Immature natural killer cell (primary cell): Measurements from ENCODE around the gene SCAMP4. TPM values are rescaled to one million over a fixed set of nuclear protein-coding genes. Genes with fewer than 3 reads are reported as not detected.
A peak's percentile ranks its signal among the peaks of the same experiment; 100 is the strongest.
"Not testable (repeated sequence)": the region's sequence is repeated elsewhere in the genome, so short reads cannot be mapped to it uniquely, and the experiment has no call there.

ENCODE experiments used
- DNase-seq, 3 donors: peaks; one replicate each; pipeline ENCODE4 v3.0.0; 2022; ENCODE audit warnings: mixed read lengths in 1 of 3
- H3K27ac Mint-ChIP-seq, 6 donors: one replicate each; pipeline ENCODE4 v1.8.0; 2020; ENCODE audit warnings: mixed read lengths in 6 of 6, mild to moderate bottlenecking in 5 of 6, inconsistent platforms in 4 of 6, moderate library complexity in 3 of 6
- H3K27me3 Mint-ChIP-seq, 3 donors: one replicate each; pipeline ENCODE4 v1.8.0; 2020 to 2021; ENCODE audit warnings: low read depth in 3 of 3, mild to moderate bottlenecking in 3 of 3, mixed read lengths in 3 of 3, moderate library complexity in 3 of 3, inconsistent platforms in 1 of 3
- H3K36me3 Mint-ChIP-seq, 3 donors: one replicate each; pipeline ENCODE4 v1.8.0; 2020; ENCODE audit warnings: mixed read lengths in 3 of 3, inconsistent platforms in 2 of 3, mild to moderate bottlenecking in 2 of 3
- H3K4me1 Mint-ChIP-seq, 2 donors: one replicate each; pipeline ENCODE4 v1.8.0; 2020; ENCODE audit warnings: inconsistent platforms in 2 of 2, mild to moderate bottlenecking in 2 of 2, mixed read lengths in 2 of 2, moderate library complexity in 1 of 2
- H3K4me3 Mint-ChIP-seq, 5 donors: one replicate each; pipeline ENCODE4 v1.8.0; 2020; ENCODE audit warnings: mild to moderate bottlenecking in 5 of 5, mixed read lengths in 5 of 5, inconsistent platforms in 3 of 5, moderate library complexity in 3 of 5
- H3K9me3 Mint-ChIP-seq, 6 donors: one replicate each; pipeline ENCODE4 v1.8.0; 2020; ENCODE audit warnings: mild to moderate bottlenecking in 6 of 6, mixed read lengths in 6 of 6, inconsistent platforms in 4 of 6, moderate library complexity in 3 of 6
- polyA plus RNA-seq, 3 donors: library from polyadenylated mRNA; unstranded; fragments of 300-500 nt; fragmentation: Illumina TruSeq; gene quantifications; one replicate each; pipeline ENCODE4 v1.2.3, GENCODE V29; 2021

Gene SCAMP4
- polyA plus RNA-seq, 3 donors from 2014 or later, result 7.6 to 31.9 (median 22.6) TPM

DNA sequence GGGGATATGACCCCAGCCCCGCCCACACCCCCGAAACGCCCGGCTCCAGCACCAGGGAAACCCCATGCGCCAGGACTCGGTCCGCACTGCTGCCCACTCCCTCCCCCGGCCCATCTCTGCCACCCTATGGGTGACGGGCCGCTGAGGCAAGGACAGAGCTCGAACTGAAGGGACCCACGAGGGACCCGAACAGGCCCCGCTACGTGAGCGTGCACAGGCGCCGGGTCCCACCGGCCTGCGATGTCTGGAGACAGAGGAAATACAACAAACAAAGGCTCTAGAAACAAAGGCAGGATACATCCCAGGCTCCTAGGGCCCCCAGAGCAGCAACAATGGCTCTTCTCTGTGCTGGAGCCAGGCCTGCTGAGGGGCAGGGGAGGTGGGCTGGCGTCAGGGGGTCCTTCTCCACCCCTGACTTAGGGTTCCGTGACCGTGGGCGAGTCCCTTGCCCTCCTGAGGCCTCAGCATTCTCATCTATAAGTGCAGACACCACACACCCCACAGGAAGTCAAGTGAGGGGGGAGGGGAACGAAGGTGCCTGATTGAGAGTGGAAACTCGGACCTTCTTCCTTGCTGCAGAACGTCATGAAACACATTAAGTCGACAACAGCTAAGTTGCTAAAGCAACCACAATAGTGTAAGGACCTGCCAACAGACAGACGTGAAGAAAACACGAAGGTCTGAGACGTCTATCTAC, 23.0 kb upstream of the SCAMP4 start:
- peak overlapping the region; percentile 99 to 100 (median 100) for H3K27ac Mint-ChIP-seq
- H3K4me1 Mint-ChIP-seq, result peaks cover 30 to 47% of the 10 kb centered on the region in 2 donors
- peaks cover 29 to 44% (median 35%) of the 10 kb centered on the region in 3 donors for H3K27me3 Mint-ChIP-seq
- peaks cover 18 to 23% (median 21%) of the 10 kb centered on the region in 3 donors for H3K36me3 Mint-ChIP-seq
- peaks cover 0 to 7% (median 3%) of the 10 kb centered on the region in 6 donors for H3K9me3 Mint-ChIP-seq
- peak overlapping the region; percentile 98 to 100 (median 98) for H3K4me3 Mint-ChIP-seq
- DNase-seq, result peak; percentile 94 to 96 (median 96)

- Mint-ChIP-seq H3K27ac (peak overlapping the region; percentile 99 to 100 (median 100)), H3K4me3 (peak overlapping the region; percentile 98 to 100 (median 98)), H3K4me1 (peaks cover 34 to 52% of the 10 kb centered on the region in 2 donors), H3K36me3 (peaks cover 18 to 23% (median 21%) of the 10 kb centered on the region in 3 donors), H3K27me3 (peaks cover 29 to 44% (median 35%) of the 10 kb centered on the region in 3 donors), H3K9me3 (peaks cover 0 to 7% (median 3%) of the 10 kb centered on the region in 6 donors)
- DNase-seq, result peak in 1 of 3 donors; percentile 39
Measured at GRCh38 chr19:1882786-1883692, 22.2 kb upstream of the SCAMP4 start.

- H3K27ac Mint-ChIP-seq, result peak overlapping the region; percentile 99 to 100 (median 100)
Measured at GRCh38 chr19:1883784-1884183, 21.4 kb upstream of the SCAMP4 start.

DNA sequence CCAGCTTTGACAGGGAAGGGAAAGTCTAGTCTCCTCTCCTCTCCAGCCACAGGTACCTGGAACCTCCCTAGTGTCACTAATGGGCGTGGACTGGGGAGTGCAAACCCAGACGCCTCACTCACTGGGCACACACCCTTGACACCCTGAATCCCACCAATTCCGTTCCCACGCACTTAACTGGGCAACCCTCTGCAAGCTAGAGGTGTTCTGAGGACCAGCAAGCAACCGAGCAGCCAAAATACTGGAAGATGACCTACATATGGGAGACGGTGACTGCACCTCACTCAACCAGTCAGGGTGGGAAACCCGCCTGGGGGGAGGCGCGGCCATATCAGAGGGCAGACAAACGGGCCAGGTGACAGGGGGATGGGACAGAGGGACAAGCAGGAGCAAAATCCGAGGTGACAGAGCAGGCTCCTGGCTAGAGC, 20.9 kb upstream of the SCAMP4 start:
- H3K27me3 Mint-ChIP-seq, result peaks cover 29 to 41% (median 35%) of the 10 kb centered on the region in 3 donors
- H3K9me3 Mint-ChIP-seq, result peaks cover 0 to 7% (median 3%) of the 10 kb centered on the region in 6 donors
- peak; percentile 75 to 78 (median 76) for DNase-seq
- peaks cover 18 to 23% (median 21%) of the 10 kb centered on the region in 3 donors for H3K36me3 Mint-ChIP-seq
- peak overlapping the region; percentile 99 to 100 (median 100) for H3K27ac Mint-ChIP-seq
- H3K4me3 Mint-ChIP-seq, result peak overlapping the region; percentile 98 to 100 (median 98)
- peaks cover 34 to 50% of the 10 kb centered on the region in 2 donors for H3K4me1 Mint-ChIP-seq

More at GRCh38 chr19:1883784-1884183, 21.4 kb upstream of the SCAMP4 start:
- H3K4me1 Mint-ChIP-seq, result peaks cover 34 to 50% of the 10 kb centered on the region in 2 donors
- peaks cover 29 to 41% (median 35%) of the 10 kb centered on the region in 3 donors for H3K27me3 Mint-ChIP-seq
- peaks cover 18 to 23% (median 21%) of the 10 kb centered on the region in 3 donors for H3K36me3 Mint-ChIP-seq
- peak in 2 of 3 donors; percentile 43 to 57 for DNase-seq
- H3K4me3 Mint-ChIP-seq, result peak overlapping the region; percentile 98 to 100 (median 98)
- peaks cover 0 to 7% (median 3%) of the 10 kb centered on the region in 6 donors for H3K9me3 Mint-ChIP-seq

- peaks cover 0 to 7% (median 3%) of the 10 kb centered on the region in 6 donors for H3K9me3 Mint-ChIP-seq
- peaks cover 34 to 49% of the 10 kb centered on the region in 2 donors for H3K4me1 Mint-ChIP-seq
- peaks cover 29 to 41% (median 35%) of the 10 kb centered on the region in 3 donors for H3K27me3 Mint-ChIP-seq
- peak overlapping the region; percentile 99 to 100 (median 100) for H3K27ac Mint-ChIP-seq
- peak overlapping the region; percentile 98 to 100 (median 98) for H3K4me3 Mint-ChIP-seq
- peaks cover 18 to 23% (median 21%) of the 10 kb centered on the region in 3 donors for H3K36me3 Mint-ChIP-seq
- DNase-seq, result no peak
Measured at GRCh38 chr19:1884719-1885334, 20.4 kb upstream of the SCAMP4 start.

DNA sequence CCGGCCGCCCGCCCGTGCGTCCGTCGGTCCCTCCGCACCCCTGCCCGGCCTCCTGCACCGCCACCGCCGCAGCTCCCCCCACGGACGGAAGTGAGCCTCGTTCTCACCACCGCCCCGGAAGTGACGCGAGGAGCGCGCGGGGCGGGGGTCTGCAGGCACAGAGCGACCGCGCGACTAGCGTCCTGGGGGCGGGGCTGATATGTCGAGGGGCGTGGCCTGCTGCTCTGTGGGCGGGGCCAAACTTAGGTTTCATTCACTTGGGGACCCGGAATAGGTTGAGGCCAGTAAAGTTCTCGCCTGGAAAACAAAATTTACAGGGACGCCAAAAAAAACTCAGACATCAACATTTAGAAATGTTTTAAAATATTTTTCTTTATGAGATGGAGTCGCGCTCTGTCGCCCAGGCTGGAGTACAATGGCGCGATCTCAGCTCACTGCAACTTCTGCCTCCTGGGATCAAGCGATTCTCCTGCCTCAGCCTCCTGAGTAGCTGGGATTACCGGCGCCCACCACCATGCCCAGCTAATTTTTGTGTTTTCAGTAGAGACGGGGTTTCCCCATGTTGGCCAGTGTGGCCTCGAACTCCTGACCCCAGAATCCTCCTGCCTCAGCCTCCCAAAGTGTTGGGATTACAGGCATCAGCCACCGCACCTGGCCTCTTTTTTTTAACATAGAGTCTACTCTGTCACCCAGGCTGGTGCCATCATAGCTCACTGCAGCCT, 19.6 kb upstream of the SCAMP4 start, which contains the start of gene ABHD17A:
Gene ABHD17A, minus strand, starts transcription at position 99 of the 722 bp plus-strand sequence. CDS start 3,930 bp downstream, outside the sequence.
- Mint-ChIP-seq H3K36me3 (peaks cover 18 to 23% (median 21%) of the 10 kb centered on the region in 3 donors), H3K27me3 (peaks cover 27 to 41% (median 35%) of the 10 kb centered on the region in 3 donors), H3K4me1 (peaks cover 34 to 45% of the 10 kb centered on the region in 2 donors), H3K27ac (peak within 1 kb of the TSS; percentile 99 to 100 (median 100)), H3K4me3 (peak within 1 kb of the TSS; percentile 98 to 100 (median 98))
- not testable (repeated sequence) for H3K9me3 Mint-ChIP-seq
- DNase-seq, result peak; percentile 94 to 96 (median 94)

DNA sequence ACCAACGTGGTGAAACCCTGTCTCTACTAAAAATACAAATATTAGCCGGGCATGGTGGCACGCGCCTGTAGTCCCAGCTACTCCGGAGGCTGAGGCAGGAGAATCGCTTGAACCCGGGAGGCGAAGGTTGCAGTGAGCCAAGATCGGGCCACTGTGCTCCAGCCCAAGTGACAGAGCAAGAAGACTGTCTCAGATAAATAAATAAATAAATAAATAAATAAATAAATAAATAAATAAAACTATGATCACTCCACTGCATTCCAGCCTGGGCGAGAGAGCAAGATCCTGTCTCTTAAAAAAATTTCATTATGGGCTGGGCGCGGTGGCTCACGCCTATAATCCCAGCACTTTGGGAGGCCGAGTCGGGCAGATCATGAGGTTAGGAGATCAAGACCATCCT, 18.8 kb upstream of the SCAMP4 start:
- not testable (repeated sequence) for H3K4me3 Mint-ChIP-seq, DNase-seq, H3K9me3 Mint-ChIP-seq
- Mint-ChIP-seq H3K36me3 (peaks cover 18 to 23% (median 21%) of the 10 kb centered on the region in 3 donors), H3K4me1 (peaks cover 34 to 42% of the 10 kb centered on the region in 2 donors), H3K27ac (peak overlapping the region in 4 of 6 donors; percentile 86 to 99 (median 90)), H3K27me3 (peaks cover 27 to 41% (median 35%) of the 10 kb centered on the region in 3 donors)

GRCh38 chr19:1888385-1888784, 16.8 kb upstream of the SCAMP4 start:
- peaks cover 16 to 26% (median 20%) of the 10 kb centered on the region in 3 donors for H3K27me3 Mint-ChIP-seq
- DNase-seq, result no peak
- H3K36me3 Mint-ChIP-seq, result peaks cover 11 to 13% (median 12%) of the 10 kb centered on the region in 3 donors
- no peak overlapping the region for H3K4me3 Mint-ChIP-seq
- H3K27ac Mint-ChIP-seq, result no peak overlapping the region
- H3K4me1 Mint-ChIP-seq, result peaks cover 21 to 28% of the 10 kb centered on the region in 2 donors
- peaks cover 0 to 6% (median 2%) of the 10 kb centered on the region in 6 donors for H3K9me3 Mint-ChIP-seq

DNA sequence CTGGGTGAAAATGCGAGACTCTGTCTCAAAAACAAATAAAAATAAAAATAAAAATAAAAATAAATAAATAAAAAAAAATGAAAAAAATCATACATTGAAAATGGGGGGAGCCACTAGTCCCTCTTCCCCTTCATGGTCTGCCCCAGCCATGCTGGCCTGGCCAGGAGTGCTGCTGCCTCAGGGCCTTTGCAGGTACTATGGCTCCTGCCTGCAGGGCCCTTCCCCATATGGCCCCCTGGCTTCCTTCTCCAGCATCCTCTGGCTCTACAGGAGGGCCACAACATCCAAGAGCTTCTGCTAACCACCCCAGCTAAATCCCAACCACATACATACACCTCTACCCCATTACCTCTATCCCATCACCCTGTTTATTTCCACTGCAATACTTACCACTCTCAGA, 15.3 kb upstream of the SCAMP4 start:
- Mint-ChIP-seq H3K27me3 (peaks cover under 1 to 11% (median 6%) of the 10 kb centered on the region in 3 donors), H3K4me1 (peaks cover 18 to 30% of the 10 kb centered on the region in 2 donors), H3K9me3 (no peaks in the 10 kb centered on the region), H3K27ac (peak overlapping the region in 2 of 6 donors; percentile 8 to 13), H3K36me3 (no peaks in the 10 kb centered on the region), H3K4me3 (no peak overlapping the region)
- no peak for DNase-seq

- Mint-ChIP-seq H3K27me3 (peaks cover 15 to 29% (median 19%) of the 10 kb centered on the region in 3 donors), H3K27ac (peak overlapping the region in 5 of 6 donors; percentile 24 to 87 (median 49)), H3K4me1 (peaks cover 44 to 50% of the 10 kb centered on the region in 2 donors), H3K9me3 (no peaks in the 10 kb centered on the region), H3K36me3 (no peaks in the 10 kb centered on the region), H3K4me3 (peak overlapping the region in 4 of 5 donors; percentile 24 to 62 (median 46))
- no peak for DNase-seq
Measured at GRCh38 chr19:1893791-1894190, 11.4 kb upstream of the SCAMP4 start.

GRCh38 chr19:1896508-1896907, 8.7 kb upstream of the SCAMP4 start:
- Mint-ChIP-seq H3K9me3 (no peaks in the 10 kb centered on the region), H3K27me3 (peaks cover 16 to 29% (median 19%) of the 10 kb centered on the region in 3 donors), H3K4me1 (peaks cover 44 to 49% of the 10 kb centered on the region in 2 donors), H3K36me3 (no peaks in the 10 kb centered on the region), H3K4me3 (peak overlapping the region; percentile 81 to 94 (median 90)), H3K27ac (peak overlapping the region; percentile 98 to 100 (median 98))
- no peak for DNase-seq

- peaks cover 28 to 36% of the 10 kb centered on the region in 2 donors for H3K4me1 Mint-ChIP-seq
- H3K9me3 Mint-ChIP-seq, result no peaks in the 10 kb centered on the region
- no peak for DNase-seq
- H3K36me3 Mint-ChIP-seq, result no peaks in the 10 kb centered on the region
- H3K4me3 Mint-ChIP-seq, result no peak overlapping the region
- peaks cover 10 to 15% (median 13%) of the 10 kb centered on the region in 3 donors for H3K27me3 Mint-ChIP-seq
- H3K27ac Mint-ChIP-seq, result peak overlapping the region in 1 of 6 donors; percentile 35
Measured at GRCh38 chr19:1901940-1902404, 3.2 kb upstream of the SCAMP4 start.
